Measurements from ENCODE around the gene CFAP410.

The CFAP410 gene

DNA sequence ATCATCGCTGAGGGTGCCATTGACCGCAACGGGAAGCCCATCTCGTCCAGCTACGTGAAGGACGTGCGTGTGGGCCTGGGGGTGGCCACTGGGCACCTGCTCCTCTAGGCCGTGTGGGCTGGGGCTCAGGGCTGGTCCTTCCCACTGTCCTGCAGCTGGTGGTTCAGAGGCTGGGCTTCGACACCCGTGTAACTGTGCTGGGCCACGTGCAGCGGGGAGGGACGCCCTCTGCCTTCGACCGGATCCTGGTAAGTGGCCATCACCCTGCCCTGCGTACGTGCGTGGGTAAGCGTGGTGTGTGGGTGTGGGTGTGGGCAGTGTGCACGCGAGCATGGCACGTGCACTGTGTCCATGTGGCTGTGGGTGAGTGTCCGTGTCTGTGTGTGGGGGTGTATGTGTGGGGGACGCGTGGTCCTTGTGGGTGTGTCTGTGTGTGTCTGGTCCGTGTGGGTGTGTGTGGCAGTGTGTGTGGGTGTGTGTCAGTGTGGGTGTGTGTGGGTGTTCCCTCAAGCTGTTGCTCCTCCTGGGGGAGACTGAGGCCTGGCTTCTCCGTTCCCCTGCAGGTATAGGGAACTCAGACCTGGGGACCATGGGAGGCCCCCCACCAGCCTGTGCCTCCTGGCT lies 22.8 kb downstream of the CFAP410 start:
- Mint-ChIP-seq H3K9me3 (no peaks in the 10 kb centered on the region), H3K36me3 (ENCODE audit: low read depth) (peaks cover 5% of the 10 kb centered on the region), H3K4me1 (no peaks in the 10 kb centered on the region), H3K4me3 (no peak overlapping the region), H3K27me3 (ENCODE audit: low read depth) (no peaks in the 10 kb centered on the region), H3K27ac (no peak overlapping the region)
- TF ChIP-seq, protein P1, sequence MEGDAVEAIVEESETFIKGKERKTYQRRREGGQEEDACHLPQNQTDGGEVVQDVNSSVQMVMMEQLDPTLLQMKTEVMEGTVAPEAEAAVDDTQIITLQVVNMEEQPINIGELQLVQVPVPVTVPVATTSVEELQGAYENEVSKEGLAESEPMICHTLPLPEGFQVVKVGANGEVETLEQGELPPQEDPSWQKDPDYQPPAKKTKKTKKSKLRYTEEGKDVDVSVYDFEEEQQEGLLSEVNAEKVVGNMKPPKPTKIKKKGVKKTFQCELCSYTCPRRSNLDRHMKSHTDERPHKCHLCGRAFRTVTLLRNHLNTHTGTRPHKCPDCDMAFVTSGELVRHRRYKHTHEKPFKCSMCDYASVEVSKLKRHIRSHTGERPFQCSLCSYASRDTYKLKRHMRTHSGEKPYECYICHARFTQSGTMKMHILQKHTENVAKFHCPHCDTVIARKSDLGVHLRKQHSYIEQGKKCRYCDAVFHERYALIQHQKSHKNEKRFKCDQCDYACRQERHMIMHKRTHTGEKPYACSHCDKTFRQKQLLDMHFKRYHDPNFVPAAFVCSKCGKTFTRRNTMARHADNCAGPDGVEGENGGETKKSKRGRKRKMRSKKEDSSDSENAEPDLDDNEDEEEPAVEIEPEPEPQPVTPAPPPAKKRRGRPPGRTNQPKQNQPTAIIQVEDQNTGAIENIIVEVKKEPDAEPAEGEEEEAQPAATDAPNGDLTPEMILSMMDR (IDR thresholded peaks at IDR 0.05; ENCODE audit: unreplicated experiment in 3 of 3) = no peak

DNA sequence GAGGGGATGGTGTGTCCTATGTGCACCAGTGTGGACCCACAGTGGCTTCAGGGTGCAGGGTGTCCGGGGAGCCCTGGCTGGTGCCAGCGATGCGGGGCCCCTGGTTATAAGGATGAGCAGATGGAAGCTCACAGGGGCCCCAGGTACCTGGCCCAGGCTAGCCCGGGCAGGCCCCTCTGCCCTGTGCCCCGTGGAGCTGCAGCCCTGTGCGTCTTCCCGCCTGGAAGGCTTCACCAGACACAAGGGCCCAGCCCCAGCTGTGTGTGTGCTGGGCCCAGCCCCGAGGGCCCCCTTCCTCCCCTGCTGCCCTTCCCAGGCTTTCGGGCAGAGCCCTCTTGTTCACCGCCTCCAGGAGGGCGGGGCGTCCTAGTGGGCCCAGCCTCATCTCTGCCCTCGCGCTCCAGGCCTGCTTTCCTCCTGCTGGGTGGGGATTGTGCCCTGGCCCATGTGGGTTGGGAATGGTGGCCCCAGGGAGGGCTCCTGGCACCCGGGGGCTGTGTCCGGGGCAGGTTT lies 23.4 kb downstream of the CFAP410 start:
- no peaks in the 10 kb centered on the region for H3K27me3 Mint-ChIP-seq (ENCODE audit: low read depth)
- H3K9me3 Mint-ChIP-seq = no peaks in the 10 kb centered on the region
- H3K4me3 Mint-ChIP-seq = no peak overlapping the region
- H3K4me1 Mint-ChIP-seq = no peaks in the 10 kb centered on the region
- H3K36me3 Mint-ChIP-seq (ENCODE audit: low read depth) = peaks cover 10% of the 10 kb centered on the region
- TF ChIP-seq, protein P1 (IDR thresholded peaks at IDR 0.05; ENCODE audit: unreplicated experiment in 3 of 3) = no peak
- H3K27ac Mint-ChIP-seq = no peak overlapping the region

DNA sequence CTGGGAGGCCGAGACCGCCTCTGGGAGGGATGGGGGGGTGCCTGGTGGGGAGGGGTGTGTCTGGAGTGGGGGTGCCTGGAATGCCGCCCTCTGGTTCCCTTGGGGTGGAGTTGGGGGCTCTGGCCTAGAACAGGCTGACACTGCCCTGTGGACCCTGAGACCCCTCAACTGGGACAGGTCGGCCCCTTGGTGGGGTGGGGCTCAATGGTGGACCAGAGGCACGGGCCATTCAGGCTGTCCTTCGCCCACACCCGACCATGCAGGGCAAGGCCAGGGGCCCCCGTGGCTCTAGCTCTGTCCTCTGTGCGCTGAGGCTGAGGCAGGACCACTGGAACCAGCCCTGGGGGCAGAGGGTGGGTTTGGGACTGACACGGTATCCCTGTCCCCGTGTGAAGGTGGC lies 24.6 kb downstream of the CFAP410 start:
- TF ChIP-seq, protein P1 (IDR thresholded peaks at IDR 0.05; ENCODE audit: unreplicated experiment in 3 of 3) = no peak
- H3K4me3 Mint-ChIP-seq = no peak overlapping the region
- no peaks in the 10 kb centered on the region for H3K4me1 Mint-ChIP-seq
- no peaks in the 10 kb centered on the region for H3K9me3 Mint-ChIP-seq
- peaks cover 10% of the 10 kb centered on the region for H3K36me3 Mint-ChIP-seq (ENCODE audit: low read depth)
- no peaks in the 10 kb centered on the region for H3K27me3 Mint-ChIP-seq (ENCODE audit: low read depth)
- H3K27ac Mint-ChIP-seq = no peak overlapping the region

DNA sequence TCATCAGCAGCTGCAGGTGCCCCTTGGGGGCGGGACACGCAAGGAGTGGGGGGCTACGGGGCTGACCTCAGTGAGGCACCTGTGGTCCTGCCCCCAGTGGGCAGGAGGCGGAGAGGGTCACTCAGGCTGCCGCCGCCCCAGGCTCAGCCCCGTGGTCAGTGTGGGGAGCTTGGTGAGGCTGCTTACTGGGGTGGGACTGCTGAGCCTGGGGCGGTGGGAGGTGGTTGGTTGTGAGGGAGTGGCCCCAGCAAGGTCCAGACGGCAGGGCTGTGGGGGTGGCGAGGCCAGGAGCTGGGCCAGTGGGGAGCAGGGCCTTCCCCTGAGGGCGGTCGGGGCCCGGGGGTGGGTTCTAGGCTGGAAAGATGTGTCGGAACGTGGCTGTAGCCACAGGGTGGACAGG lies 25.1 kb downstream of the CFAP410 start:
- Mint-ChIP-seq H3K9me3 (no peaks in the 10 kb centered on the region), H3K27ac (no peak overlapping the region)
- TF ChIP-seq, protein P1 (IDR thresholded peaks at IDR 0.05; ENCODE audit: unreplicated experiment in 3 of 3) = no peak

DNA sequence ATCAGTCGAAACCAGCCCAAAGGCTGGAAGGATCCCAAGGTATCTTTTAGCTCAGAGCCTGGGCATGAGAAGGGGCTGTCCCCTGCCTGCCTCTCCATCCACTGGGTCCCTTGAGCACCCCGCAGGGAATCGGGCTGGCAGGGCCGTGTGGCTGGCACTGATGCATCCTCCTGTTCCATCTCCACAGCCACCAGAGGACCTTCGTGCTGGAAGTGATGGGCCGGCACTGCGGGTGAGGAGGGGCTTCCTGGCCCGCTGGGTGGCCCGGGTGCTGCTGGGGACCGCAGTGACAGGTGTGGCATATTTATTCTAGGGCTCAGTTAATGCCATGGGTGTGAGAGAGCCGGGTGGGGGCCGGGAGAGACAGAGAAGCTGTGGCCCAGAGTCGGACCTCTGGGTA lies 25.7 kb downstream of the CFAP410 start:
- H3K9me3 Mint-ChIP-seq = no peaks in the 10 kb centered on the region
- H3K36me3 Mint-ChIP-seq (ENCODE audit: low read depth) = peaks cover 10% of the 10 kb centered on the region
- no peak overlapping the region for H3K4me3 Mint-ChIP-seq
- no peaks in the 10 kb centered on the region for H3K27me3 Mint-ChIP-seq (ENCODE audit: low read depth)
- H3K27ac Mint-ChIP-seq = no peak overlapping the region
- H3K4me1 Mint-ChIP-seq = no peaks in the 10 kb centered on the region
- TF ChIP-seq, protein P1 (IDR thresholded peaks at IDR 0.05; ENCODE audit: unreplicated experiment in 3 of 3) = no peak

More for the DNA sequence above, 25.1 kb downstream of the CFAP410 start:
- no peaks in the 10 kb centered on the region for H3K4me1 Mint-ChIP-seq
- H3K4me3 Mint-ChIP-seq = no peak overlapping the region
- no peaks in the 10 kb centered on the region for H3K27me3 Mint-ChIP-seq (ENCODE audit: low read depth)
- H3K36me3 Mint-ChIP-seq (ENCODE audit: low read depth) = peaks cover 10% of the 10 kb centered on the region

DNA sequence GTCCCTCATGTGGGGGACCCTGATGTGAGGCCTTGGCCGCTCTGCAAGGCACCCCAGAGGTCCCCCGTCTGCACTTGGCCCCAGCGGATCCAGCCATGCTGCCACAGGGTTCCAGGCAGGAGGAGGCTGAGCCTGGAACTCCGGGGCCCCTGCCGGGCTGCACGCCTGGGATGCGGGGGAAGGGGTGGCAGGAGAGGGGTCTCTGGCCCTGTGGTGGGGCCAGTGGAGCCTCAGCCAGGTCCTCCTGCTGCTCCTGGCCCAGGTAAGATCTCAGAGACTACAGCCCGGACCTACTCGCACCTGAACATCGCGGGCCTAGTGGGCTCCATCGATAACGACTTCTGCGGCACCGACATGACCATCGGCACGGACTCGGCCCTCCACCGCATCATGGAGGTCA lies 26.5 kb downstream of the CFAP410 start:
- no peaks in the 10 kb centered on the region for H3K9me3 Mint-ChIP-seq
- no peaks in the 10 kb centered on the region for H3K4me1 Mint-ChIP-seq
- no peak overlapping the region for H3K4me3 Mint-ChIP-seq
- no peaks in the 10 kb centered on the region for H3K27me3 Mint-ChIP-seq (ENCODE audit: low read depth)
- TF ChIP-seq, protein P1 (IDR thresholded peaks at IDR 0.05; ENCODE audit: unreplicated experiment in 3 of 3) = no peak
- H3K36me3 Mint-ChIP-seq (ENCODE audit: low read depth) = peaks cover 10% of the 10 kb centered on the region
- H3K27ac Mint-ChIP-seq = no peak overlapping the region
